NCI-H1417 treated with DMSO at 0.1 percent for 48 hours (cell line): ENCODE data around the gene USP47.

Source experiments
- DNase-seq: peaks from one replicate; lab custom pipeline; 2025; lab: John Stamatoyannopoulos, UW

The USP47 gene

DNA sequence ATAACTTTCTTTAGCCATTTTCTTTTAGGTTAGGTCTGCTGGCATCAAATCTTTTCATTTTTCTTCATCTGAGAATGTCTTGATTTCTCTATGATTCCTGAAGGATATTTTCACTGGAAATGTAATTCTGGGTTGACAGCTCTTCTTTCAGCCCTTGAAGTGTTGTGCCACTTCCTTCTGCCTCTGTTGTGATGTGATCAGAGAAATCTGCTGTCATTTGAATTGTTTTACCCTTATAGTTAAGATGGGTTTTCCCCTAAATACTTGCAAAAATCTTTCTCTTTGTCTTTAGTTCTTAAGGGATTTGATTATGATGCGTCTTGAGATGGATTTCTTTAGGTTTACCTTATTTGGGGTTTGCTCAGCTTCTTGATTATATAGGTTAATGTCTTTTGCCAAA is 23.0 kb downstream of the USP47 start:
- DNase-seq, result no peak

DNA sequence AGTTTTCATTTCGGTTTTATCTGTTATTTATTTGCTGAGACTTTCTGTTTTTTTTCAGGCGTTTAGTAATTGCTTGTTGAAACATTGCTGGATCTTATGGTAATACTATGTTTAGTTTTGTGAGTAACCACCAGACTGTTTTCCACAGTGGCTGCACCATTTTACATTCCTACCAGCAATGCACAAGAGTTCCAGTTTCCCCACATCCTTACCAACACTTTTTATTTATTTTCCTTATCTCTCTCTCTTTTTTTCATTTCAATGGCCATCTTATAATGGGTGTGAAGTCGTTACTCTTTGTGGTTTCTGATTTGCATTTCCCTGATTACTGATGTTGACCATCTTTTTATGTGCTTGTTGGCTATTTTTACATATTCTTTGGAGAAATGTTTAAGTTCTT is 23.7 kb downstream of the USP47 start:
- no peak for DNase-seq

DNA sequence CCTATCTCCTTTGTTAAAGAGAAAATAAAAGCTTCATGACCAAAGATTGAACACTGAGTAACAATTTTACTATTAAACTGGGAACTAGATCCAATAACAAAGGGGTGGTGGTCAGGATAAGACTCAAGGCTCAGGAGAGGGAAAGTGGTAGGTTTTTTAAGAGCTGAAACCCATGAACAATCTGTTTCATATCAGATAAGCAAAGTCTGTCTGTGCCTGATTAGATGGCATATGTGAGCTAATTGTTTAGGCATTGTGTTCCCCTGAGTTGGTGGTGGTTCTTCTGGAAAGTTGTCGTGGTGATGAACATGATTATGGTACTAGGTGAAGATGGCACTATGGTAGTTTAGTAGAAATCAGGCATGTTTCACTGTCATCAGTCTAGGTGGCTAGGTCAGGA is 24.4 kb downstream of the USP47 start:
- no peak for DNase-seq

DNA sequence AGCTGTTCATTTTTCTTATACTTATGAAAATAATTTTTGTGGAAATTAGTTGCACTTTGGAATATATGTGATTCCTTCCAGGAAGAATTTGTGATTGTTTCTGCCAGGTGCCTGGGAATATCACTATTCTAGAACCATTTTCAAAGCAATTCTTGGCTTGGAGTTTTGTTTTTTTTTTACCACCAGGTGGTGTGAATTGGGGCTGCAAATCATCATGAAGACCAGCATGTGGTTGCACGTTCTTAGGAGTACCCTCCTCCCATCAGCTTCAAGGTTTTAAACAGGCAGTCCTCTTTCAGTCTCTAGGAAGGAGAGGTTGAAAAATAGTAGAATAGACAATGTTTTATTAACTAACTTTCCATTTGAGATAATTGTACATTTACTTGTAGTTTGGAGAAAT is 25.9 kb downstream of the USP47 start:
- no peak for DNase-seq

DNA sequence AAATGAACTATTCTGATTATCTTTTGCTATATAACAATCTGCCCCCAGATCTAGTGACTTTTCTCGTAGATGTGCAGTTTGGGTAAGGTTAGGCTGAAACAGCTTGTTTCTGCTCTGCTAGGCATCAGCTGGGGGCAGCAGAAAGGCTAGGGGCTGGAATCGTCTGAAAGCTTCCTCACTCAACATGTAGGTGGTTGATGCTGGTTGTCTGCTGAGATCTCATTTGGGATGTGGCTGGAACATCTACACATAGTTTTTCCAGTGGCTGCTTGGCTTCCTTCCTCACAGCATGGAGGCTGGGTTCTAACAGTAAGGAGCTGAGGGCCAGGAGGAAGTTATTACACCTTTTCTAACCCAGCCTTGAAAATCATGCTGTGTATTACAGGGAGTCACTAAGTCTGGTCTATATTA is 30.2 kb downstream of the USP47 start:
- no peak for DNase-seq

DNA sequence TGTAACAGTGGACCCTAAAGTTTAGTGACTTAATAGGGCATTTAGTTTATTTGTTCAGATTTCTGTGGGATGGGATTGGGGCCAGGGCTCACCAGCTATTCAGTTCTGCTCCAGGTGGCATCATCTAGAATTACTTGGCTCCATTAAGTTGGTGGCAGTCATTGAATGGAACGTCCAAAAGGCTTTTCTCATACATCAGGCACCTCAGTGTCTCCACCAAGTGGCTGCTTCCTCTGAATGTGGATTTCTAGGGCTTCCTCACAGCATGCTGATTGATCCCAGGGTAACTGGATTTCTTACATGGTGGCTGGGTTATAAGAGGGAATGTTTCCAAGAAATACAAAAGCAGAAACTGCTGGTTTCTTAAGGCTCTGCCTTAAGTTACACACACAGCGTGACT is 34.7 kb downstream of the USP47 start:
- no peak for DNase-seq

DNA sequence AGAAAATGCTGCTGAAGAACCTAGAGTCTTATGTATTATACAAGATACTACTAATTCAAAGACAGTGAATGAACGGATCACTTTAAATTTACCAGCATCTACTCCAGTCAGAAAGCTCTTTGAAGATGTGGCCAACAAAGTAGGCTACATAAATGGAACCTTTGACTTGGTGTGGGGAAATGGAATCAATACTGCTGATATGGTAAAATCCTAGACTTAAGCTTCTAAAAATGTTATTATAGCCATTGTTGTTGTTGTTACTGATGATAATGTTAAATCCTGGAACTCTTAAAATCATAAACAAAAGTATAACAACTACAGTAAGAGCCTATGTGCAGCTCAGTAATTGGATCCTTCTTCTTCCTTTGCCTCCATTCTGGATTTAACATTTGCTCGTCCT is 38.4 kb downstream of the USP47 start:
- no peak for DNase-seq

DNA sequence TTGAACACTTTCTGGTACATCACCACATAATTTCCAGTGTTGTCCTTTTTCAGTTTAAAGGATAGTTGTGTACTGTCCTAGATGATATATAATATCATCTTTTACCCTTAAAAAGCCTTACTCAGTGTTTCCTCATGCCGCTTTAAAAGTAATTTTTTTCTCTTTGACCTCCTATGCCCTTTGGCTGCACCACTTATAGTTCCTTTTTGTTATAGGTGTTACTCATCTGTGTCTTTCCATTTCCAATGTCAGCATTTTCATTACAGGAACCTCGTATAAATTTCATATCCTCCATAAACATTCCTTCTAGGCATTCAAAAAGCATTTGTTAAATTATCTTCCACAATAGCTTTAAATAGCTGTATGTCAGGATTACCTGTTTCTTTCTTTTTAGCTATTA is 40.8 kb downstream of the USP47 start:
- DNase-seq, result no peak

DNA sequence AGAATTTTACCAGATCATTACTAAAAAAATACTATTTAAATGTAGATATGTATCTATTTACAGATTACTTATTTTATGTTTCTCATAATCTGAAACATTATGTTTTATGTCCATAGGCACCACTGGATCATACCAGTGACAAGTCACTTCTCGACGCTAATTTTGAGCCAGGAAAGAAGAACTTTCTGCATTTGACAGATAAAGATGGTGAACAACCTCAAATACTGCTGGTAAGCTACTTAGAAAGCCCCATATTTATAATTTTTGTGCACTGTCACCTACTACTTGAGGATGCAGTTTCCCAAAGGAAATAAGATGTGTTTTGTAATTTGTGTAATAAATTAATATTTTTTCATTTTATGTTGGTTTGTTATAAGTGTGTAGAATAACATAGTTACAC is 42.6 kb downstream of the USP47 start:
- no peak for DNase-seq

DNA sequence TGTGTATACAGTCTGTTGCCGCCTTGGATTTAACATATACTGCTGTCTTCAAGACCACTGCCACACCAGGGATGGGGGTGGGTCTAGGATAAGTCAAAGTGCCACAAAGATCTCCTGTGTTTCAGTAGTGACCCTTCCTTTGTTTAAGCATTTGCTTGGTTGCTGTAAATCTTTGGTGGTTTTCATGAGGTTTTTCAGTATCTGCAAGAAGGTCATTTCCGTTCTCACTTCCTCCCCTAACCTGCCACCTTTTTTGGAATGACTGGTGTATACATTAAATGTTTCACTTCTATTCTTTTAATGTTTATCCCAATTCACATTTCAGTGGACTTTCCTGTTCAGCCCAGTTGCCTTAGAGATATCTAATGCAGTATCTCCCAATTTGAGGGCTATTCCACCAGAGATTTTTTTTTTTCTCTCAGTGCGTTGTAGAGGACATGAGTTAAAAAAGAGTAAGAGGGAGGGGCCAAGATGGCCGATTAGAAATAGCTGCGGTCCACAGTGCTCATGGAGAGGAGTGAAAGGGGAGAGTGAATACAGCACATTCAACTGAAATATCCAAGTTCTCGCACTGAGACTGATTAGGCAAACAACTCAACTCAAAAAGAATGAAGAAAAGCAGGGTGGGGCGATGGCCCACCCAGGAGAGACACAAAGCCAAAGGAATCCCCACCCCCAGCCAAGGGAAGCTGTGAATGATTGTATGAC is 43.2 kb downstream of the USP47 start:
- no peak for DNase-seq

DNA sequence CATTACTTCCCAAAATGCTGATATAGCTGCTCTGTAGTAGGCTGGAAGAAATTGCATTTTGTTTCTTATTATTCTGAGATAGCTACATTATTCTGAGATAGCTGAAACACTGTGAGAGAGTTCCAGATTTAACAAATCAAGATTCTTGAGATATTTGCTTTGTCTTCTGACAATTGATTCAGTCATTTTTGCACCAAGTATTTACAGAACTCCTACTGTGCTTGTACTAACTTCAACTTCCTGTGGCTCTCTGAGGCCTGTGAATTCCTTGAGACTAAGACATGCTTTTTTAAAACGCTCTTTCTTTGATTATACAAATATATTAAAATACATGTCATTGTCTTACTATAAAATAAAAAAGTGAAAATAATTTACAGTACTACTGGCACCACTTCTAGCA is 52.7 kb downstream of the USP47 start:
- DNase-seq, result no peak

DNA sequence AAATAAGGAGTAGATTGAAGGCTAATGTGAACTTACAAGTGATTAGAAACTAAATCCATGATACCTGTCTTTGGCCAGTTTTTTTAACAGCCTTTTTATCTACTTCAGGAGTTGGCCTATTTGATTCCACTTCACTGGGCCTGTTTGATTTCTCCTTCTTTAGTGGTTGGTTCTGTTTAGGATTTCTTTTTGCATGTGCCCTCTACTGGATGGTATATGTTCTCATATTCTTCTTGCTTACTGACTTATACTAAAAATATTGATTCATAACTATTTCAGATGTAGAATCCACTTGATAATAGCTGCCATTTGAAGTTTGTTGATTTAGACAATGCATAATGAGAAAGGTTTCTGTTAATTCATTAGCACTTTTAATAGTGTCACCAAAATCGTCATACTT is 53.9 kb downstream of the USP47 start:
- DNase-seq, result no peak

DNA sequence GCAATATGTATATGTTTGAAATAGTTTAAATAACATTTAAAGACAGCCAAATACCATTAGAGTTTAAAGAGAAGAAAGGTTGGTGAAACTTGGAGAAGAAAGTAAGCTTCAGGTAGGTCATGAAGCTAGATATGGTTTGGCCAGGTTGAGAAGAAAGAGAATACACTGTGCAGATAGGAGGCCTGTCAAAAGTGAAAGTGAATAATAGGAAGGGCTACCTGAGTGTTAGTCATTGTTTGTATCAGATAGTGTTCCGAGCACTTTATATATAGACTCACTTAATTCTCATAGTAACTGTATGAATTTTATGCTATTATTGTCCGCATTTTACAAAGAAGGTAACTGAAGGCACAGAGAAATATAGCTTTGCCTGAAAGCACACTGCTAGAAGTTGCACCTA is 56.9 kb downstream of the USP47 start:
- DNase-seq, result no peak

DNA sequence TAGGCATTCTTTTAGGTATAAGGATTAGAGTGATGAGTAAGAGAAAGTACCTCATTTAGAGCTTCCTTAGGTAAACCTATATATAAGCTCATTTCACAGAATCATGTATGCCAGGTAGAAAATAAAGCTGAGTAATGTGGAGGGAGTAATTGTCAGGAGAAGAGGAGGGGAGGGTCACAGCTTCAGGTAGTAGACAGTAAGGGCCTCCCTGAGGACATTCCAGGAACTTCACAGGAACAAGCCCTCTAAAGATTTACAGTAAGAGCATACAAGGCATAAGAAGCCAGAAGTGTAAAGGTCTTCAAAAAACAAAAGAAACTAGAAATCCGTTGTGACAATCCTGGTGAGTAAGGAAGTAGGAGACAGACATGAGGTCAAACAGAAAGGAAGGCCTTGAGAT is 57.6 kb downstream of the USP47 start:
- DNase-seq, result no peak

DNA sequence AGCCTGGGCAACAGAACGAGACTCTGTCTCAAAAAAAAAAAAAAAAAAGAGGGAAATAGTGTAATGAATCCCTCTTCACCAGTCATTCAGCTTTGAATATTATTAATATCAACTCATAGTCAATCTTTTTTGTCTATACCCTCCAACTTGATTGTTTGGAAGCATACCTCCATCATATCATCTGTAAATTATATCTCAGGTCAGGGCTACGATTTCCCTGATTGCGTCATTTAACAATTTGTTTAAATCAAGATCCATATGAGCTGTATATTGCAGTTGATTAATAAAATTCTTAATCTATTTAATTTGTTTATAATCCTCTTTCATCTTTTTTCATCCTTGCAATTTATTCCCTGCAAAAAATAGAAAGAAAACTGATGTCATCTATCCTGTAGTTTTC is 60.2 kb downstream of the USP47 start:
- no peak for DNase-seq

DNA sequence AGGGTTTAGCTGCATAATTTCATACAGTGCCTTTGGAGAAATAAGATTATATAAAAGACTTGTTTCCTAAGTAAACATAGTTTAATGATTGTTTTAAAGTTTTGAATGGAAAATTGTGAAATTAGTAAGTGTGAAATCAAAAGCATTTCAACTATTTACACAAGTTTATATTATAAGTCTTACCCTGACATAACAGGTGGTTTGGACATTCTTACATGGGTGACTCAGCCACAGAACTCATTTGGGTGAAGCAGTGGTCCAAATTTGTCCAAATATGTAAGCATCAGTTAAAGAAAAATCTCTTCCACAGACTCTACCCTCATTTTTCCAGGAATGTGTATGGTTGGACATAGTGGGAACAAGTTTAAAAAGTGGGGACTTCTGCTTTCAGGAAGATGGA is 68.0 kb downstream of the USP47 start:
- DNase-seq, result no peak

DNA sequence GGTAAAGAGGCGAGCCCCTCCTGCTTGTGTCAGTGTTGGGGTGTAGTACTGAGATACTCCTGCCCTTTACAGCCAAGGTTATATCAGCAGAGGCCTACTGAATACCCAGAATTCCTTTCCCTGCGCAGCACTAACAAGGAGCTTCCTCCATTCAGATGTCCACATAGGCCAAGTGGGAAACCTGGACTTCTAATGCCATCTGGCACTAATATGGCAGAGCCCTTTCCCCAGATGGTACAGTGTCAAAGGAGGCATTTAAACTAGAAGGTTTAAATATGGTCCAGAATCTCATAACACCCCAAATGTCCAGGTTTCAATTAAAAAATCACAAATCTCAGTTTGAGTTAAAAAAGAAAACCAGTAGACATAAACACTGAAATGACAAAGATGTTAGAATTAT is 68.8 kb downstream of the USP47 start:
- no peak for DNase-seq

DNA sequence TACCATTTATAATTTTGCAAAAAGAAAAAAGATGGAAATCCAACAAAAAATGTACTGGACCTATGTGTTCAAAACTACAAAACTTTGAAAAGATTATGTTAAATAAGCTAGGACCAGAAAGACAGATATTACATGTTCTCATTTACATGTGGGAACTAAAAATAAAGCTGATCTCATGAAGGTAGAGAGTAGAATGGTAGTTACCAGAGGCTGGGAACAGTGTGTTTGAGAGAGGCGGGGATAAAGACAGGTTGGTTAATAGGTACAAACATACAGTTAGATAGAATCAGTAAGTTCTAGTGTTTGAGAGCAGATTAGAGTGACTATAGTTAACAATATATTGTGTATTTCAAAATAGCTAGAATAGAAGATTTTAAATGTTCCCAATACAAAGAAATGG is 71.6 kb downstream of the USP47 start:
- no peak for DNase-seq

DNA sequence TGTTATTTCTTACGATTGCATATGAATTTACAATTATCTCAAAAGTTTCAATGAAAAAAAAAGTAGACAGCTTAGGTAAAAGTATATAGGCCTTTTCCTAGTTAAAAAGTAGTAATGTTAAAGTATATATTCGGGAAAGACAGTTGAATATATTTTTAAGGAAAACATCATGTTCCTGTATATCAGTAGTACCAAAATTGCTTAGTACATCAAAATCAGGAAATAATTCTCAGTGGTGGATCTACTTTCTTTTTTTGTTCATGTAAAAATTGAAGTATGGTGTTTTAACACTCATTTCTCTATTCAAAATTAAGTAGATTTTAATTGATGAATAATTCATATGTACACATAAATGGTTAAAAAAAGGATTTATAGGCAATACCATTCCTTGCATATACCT is 73.9 kb downstream of the USP47 start:
- DNase-seq, result no peak

DNA sequence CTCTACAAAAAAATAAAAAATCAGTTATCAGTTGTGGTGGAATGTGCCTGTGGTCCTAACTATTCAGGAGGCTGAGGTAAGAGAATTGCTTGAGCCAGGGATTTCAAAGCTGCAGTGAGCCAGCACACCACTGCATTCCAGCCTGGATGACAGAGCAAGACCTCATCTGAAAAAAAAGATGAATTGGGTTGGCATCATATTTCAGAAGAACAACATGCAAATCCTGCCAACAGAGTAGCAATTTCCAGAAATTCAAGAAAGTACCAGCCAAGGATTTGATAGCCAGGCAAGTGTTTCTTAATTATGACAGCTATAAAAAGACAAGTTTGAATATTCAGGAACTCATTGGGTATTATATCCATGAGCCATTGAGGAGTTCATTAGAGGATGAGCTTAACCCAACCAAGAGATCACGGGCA is 75.2 kb downstream of the USP47 start:
- DNase-seq, result no peak

DNA sequence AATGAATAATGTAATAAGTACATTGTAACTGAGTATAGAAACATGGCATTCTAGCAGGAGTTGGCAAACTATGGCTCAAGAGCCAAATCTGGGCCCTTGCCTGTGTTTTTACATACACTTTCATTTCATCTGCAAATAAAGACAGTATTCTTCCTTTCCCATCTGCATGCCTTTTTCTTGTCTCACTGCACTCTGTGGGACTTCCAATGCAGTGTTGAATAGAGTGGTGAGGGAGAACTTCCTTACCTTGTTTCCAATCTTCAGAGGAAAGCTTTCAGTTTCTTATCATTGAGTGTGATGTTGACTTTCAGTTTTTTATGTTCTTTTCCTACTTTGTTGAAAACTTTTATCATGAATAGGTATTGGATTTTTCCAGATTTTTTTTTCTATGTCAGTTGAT is 82.1 kb downstream of the USP47 start:
- no peak for DNase-seq

DNA sequence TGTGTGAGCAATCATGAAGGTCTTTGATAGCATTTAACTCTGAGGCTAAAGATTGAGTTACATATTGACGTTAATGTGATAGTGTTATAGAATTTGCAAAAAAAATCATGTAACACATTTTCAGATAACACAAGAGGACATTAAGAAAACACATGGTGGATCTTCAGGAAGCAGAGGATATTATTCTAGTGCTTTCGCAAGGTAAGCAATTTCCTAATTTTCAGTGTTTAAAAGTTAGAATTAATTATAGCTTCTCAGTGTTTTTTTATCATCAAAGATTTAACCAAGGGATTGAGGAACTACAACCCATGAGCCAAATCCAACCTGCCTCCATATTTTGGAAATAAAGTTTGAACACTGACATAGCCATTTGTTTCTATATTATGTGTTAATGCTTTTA is 88.1 kb downstream of the USP47 start:
- DNase-seq, result no peak

DNA sequence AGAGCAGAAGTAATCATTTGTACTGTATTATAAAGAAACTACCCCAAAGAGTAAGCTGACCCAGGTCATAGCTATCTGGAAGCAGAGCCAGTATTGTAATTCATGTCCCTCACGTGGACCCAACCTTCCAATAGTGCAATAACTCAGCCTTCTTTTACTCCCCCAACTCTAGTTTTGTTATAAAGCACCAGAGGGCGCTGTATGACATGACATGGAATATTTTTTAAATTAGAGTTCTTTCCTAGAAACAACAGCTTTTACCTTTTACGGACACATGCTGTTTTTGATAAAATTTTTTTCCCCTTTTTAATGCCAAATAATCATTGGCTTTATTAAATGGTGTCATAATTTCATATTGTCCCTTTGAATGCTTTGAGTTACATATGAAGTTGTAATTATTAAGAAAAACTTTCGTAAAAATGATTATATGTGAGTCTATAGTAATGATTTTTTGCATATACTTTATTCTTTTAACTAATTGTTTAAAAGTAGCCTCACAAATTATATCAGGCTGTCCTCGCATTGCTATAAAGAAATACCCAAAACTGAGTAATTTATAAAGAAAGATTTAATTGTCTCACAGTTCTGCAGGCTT is 89.8 kb downstream of the USP47 start:
- DNase-seq, result peak; percentile 11

DNA sequence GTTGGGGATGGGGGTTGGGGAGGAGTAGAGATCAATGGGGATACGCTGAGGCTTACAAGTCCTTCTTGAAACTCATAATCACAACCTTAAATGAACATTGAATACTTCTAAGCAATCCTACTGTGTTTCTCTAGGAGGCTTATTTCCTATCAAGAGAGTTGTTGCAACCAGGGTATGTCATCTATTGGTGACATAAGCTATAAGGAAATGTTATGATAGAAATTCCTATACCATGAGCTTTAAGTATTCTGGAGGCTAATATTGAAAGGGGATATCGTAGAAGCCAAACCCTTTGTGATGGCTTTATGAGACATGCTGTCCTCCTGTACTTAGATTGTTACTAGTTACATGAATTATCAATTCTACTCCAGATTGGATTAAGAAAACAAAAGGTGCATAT is 93.8 kb downstream of the USP47 start:
- no peak for DNase-seq
